Neuronal stem cell (in vitro differentiated cells): Measurements from ENCODE around the gene DFFA.

Experiments
- DNase-seq: peaks from one replicate; pipeline ENCODE4 v3.0.0-alpha.2; 2013; ENCODE audit warnings: low spot score
- H2AFZ ChIP-seq: one replicate; pipeline ENCODE4 v1.6.1; 2013; ENCODE audit warnings: mild to moderate bottlenecking, low read length, inconsistent platforms
- H2AK5ac ChIP-seq: 2 replicates; pipeline ENCODE4 v1.6.1; 2013; ENCODE audit warnings: low read depth, mild to moderate bottlenecking, inconsistent platforms, low read length, moderate library complexity, mixed read lengths
- H2BK120ac ChIP-seq: 2 replicates; pipeline ENCODE4 v1.6.1; 2013; ENCODE audit warnings: low read depth, mild to moderate bottlenecking, inconsistent platforms, low read length, moderate library complexity, mixed read lengths
- H2BK12ac ChIP-seq: one replicate; pipeline ENCODE4 v1.6.1; 2013; ENCODE audit warnings: low read length, inconsistent platforms
- H2BK15ac ChIP-seq: 2 replicates; pipeline ENCODE4 v1.6.1; 2013; ENCODE audit warnings: mild to moderate bottlenecking, low read length, inconsistent platforms, mixed read lengths
- H2BK5ac ChIP-seq: one replicate; pipeline ENCODE4 v1.6.1; 2013; ENCODE audit warnings: inconsistent platforms, mild to moderate bottlenecking, low read length, moderate library complexity
- H3K14ac ChIP-seq: one replicate; pipeline ENCODE4 v1.6.1; 2013; ENCODE audit warnings: low read length, inconsistent platforms
- H3K18ac ChIP-seq: 2 replicates; pipeline ENCODE4 v1.6.1; 2013; ENCODE audit warnings: low read length, inconsistent platforms
- H3K23ac ChIP-seq: 2 replicates; pipeline ENCODE4 v1.6.1; 2013; ENCODE audit warnings: low read depth, mild to moderate bottlenecking, mixed read lengths, low read length, inconsistent platforms; ENCODE audit not compliant: poor library complexity
- H3K27ac ChIP-seq: replicated peaks from 3 replicates; pipeline ENCODE4 v1.5.1; 2013; ENCODE audit warnings: low read length, inconsistent platforms
- H3K27me3 ChIP-seq, 3 experiments: 2 replicates each; pipeline ENCODE4 v1.6.1; 2013; ENCODE audit warnings: low read length in 3 of 3, mild to moderate bottlenecking in 2 of 3, inconsistent platforms in 1 of 3, low read depth in 1 of 3, mixed read lengths in 1 of 3, moderate library complexity in 1 of 3; ENCODE audit not compliant: control insufficient read depth in 3 of 3, insufficient read depth in 3 of 3
- H3K36me3 ChIP-seq, 2 donors: replicated peaks in 1 of 2; 2 replicates each; pipeline ENCODE4 v1.6.1; 2013; ENCODE audit warnings: low read length in 2 of 2; ENCODE audit not compliant: control insufficient read depth in 2 of 2, insufficient read depth in 2 of 2
- H3K4ac ChIP-seq: 2 replicates; pipeline ENCODE4 v1.6.1; 2013; ENCODE audit warnings: inconsistent platforms, mild to moderate bottlenecking, low read length, moderate library complexity
- H3K4me1 ChIP-seq, 2 donors: 1 replicate in 1 of 2; 2 replicates in 1 of 2; pipeline ENCODE4 v1.6.1; 2013; ENCODE audit warnings: low read length in 2 of 2, low read depth in 1 of 2; ENCODE audit not compliant: control insufficient read depth in 2 of 2, insufficient read depth in 1 of 2
- H3K4me2 ChIP-seq: one replicate; pipeline ENCODE4 v1.6.1; 2013; ENCODE audit warnings: mild to moderate bottlenecking, low read length, inconsistent platforms; ENCODE audit not compliant: insufficient read depth, poor library complexity, severe bottlenecking
- H3K4me3 ChIP-seq, 2 donors: 2 replicates each; pipeline ENCODE4 v1.5.1; 2013; ENCODE audit warnings: low read length in 2 of 2, mild to moderate bottlenecking in 2 of 2, inconsistent platforms in 1 of 2, moderate library complexity in 1 of 2
- H3K79me1 ChIP-seq: one replicate; pipeline ENCODE4 v1.6.1; 2013; ENCODE audit warnings: low read depth, mild to moderate bottlenecking, inconsistent platforms, low read length, moderate library complexity
- H3K9ac ChIP-seq: one replicate; pipeline ENCODE4 v1.6.1; 2013; ENCODE audit warnings: mild to moderate bottlenecking, low read depth, low read length, inconsistent platforms; ENCODE audit not compliant: poor library complexity
- H3K9me3 ChIP-seq, 2 donors: replicated peaks in 1 of 2; 2 replicates each; pipeline versions ENCODE3 to v1.6.1; 2013; ENCODE audit warnings: low read length in 2 of 2, mild to moderate bottlenecking in 2 of 2, inconsistent platforms in 1 of 2, low read depth in 1 of 2, mixed read lengths in 1 of 2, moderate library complexity in 1 of 2; ENCODE audit not compliant: control insufficient read depth in 2 of 2, insufficient read depth in 1 of 2
- H4K8ac ChIP-seq: one replicate; pipeline ENCODE4 v1.6.1; 2013; ENCODE audit warnings: low read depth, mild to moderate bottlenecking, inconsistent platforms, low read length, moderate library complexity
- H4K91ac ChIP-seq: one replicate; pipeline ENCODE4 v1.6.1; 2013; ENCODE audit warnings: low read length, low read depth, mild to moderate bottlenecking, inconsistent platforms; ENCODE audit not compliant: poor library complexity
- WGBS, 2 donors: extraction: QIAGEN DNeasy Blood & Tissue Kit; methylation state at CpG; one replicate each; pipeline ENCODE4 v1.1.7; 2013; ENCODE audit warnings: missing lambda C conversion rate in 2 of 2, mixed read lengths in 1 of 2; ENCODE audit not compliant: insufficient read length in 2 of 2, insufficient replicate concordance in 1 of 2; ENCODE audit errors: extremely low coverage in 2 of 2; 5-methylcytosine and 5-hydroxymethylcytosine counted together

DFFA gene

GRCh38 chr1:10446790-10447422 is 25.4 kb downstream of the DFFA start:
- Histone ChIP-seq H3K9me3 (no peaks in the 10 kb centered on the region), H3K27ac (no peak overlapping the region), H3K14ac (no peak overlapping the region), H2BK5ac (no peak overlapping the region), H3K4me3 (no peak overlapping the region), H2AFZ (no peak overlapping the region), H3K27me3 (no peaks in the 10 kb centered on the region), H2BK120ac (no peak overlapping the region), H3K18ac (no peak overlapping the region), H3K79me1 (peaks cover 3% of the 10 kb centered on the region), H3K4me2 (no peak overlapping the region), H3K4ac (no peak overlapping the region), H3K23ac (no peak overlapping the region), H4K91ac (no peak overlapping the region), H3K9ac (no peak overlapping the region), H2BK12ac (no peak overlapping the region), H2BK15ac (no peak overlapping the region), H3K4me1 (peaks cover 5 to 6% of the 10 kb centered on the region in 2 donors), H2AK5ac (no peak overlapping the region), H3K36me3 (peaks cover 4 to 37% of the 10 kb centered on the region in 2 donors), H4K8ac (no peak overlapping the region)
- no peak for DNase-seq
- WGBS, 2 donors = no CpG with 5 or more reads among the region's 7 CpGs

- no peak overlapping the region for H2AFZ ChIP-seq
- peaks cover 3% of the 10 kb centered on the region for H3K79me1 ChIP-seq
- no peaks in the 10 kb centered on the region for H3K27me3 ChIP-seq
- no peak overlapping the region for H3K23ac ChIP-seq
- H3K4me1 ChIP-seq = peaks cover 2 to 3% of the 10 kb centered on the region in 2 donors
- no peaks in the 10 kb centered on the region for H3K9me3 ChIP-seq
- H3K4me2 ChIP-seq = no peak overlapping the region
- H4K8ac ChIP-seq = no peak overlapping the region
- H2BK120ac ChIP-seq = no peak overlapping the region
- no peak overlapping the region for H3K4ac ChIP-seq
- no peak overlapping the region for H2BK12ac ChIP-seq
- no CpG with 5 or more reads among the region's 7 CpGs for WGBS, 2 donors
- no peak overlapping the region for H2BK15ac ChIP-seq
- H4K91ac ChIP-seq = no peak overlapping the region
- no peak overlapping the region for H3K14ac ChIP-seq
- H3K27ac ChIP-seq = no peak overlapping the region
- no peak overlapping the region for H2AK5ac ChIP-seq
- no peak overlapping the region for H3K9ac ChIP-seq
- no peak overlapping the region for H3K18ac ChIP-seq
- DNase-seq = no peak
- H3K36me3 ChIP-seq = peaks cover 4 to 49% of the 10 kb centered on the region in 2 donors
- no peak overlapping the region for H3K4me3 ChIP-seq
- H2BK5ac ChIP-seq = no peak overlapping the region
These were observed 27.4 kb downstream of the DFFA start for GRCh38 chr1:10444795-10445397.

GRCh38 chr1:10444248-10444647 is 28.1 kb downstream of the DFFA start:
- peaks cover 4 to 50% of the 10 kb centered on the region in 2 donors for H3K36me3 ChIP-seq
- H3K79me1 ChIP-seq = peaks cover 3% of the 10 kb centered on the region
- no CpG with 5 or more reads among the region's 6 CpGs for WGBS, 2 donors
- no peak overlapping the region for H3K4ac ChIP-seq
- H2BK120ac ChIP-seq = no peak overlapping the region
- H4K91ac ChIP-seq = no peak overlapping the region
- no peak overlapping the region for H3K18ac ChIP-seq
- no peaks in the 10 kb centered on the region for H3K27me3 ChIP-seq
- DNase-seq = no peak
- H3K9ac ChIP-seq = no peak overlapping the region
- no peak overlapping the region for H3K27ac ChIP-seq
- H2AK5ac ChIP-seq = no peak overlapping the region
- no peaks in the 10 kb centered on the region for H3K9me3 ChIP-seq
- no peak overlapping the region for H3K14ac ChIP-seq
- H3K4me2 ChIP-seq = no peak overlapping the region
- H3K23ac ChIP-seq = no peak overlapping the region
- no peak overlapping the region for H2BK15ac ChIP-seq
- H2BK12ac ChIP-seq = no peak overlapping the region
- H2AFZ ChIP-seq = no peak overlapping the region
- no peak overlapping the region for H4K8ac ChIP-seq
- H3K4me1 ChIP-seq = peaks cover 0 to 3% of the 10 kb centered on the region in 2 donors
- H3K4me3 ChIP-seq = no peak overlapping the region
- H2BK5ac ChIP-seq = no peak overlapping the region

- Histone ChIP-seq H3K18ac (no peak overlapping the region), H3K9ac (no peak overlapping the region), H3K4ac (no peak overlapping the region), H3K9me3 (no peaks in the 10 kb centered on the region), H2AFZ (no peak overlapping the region), H3K14ac (no peak overlapping the region), H2BK15ac (no peak overlapping the region), H2AK5ac (no peak overlapping the region), H3K4me2 (no peak overlapping the region), H3K79me1 (peaks cover 2% of the 10 kb centered on the region), H3K4me3 (no peak overlapping the region), H4K91ac (no peak overlapping the region), H3K27me3 (no peaks in the 10 kb centered on the region), H3K27ac (no peak overlapping the region), H4K8ac (no peak overlapping the region), H3K36me3 (peaks cover 0 to 35% of the 10 kb centered on the region in 2 donors), H2BK120ac (no peak overlapping the region), H3K4me1 (peaks cover 0 to 3% of the 10 kb centered on the region in 2 donors), H3K23ac (no peak overlapping the region), H2BK12ac (no peak overlapping the region), H2BK5ac (no peak overlapping the region)
- no CpG with 5 or more reads among the region's 5 CpGs for WGBS, 2 donors
- DNase-seq = no peak
These were observed 31.5 kb downstream of the DFFA start for GRCh38 chr1:10440794-10441193.
